Measurements from ENCODE around the gene PTPN13.

PTPN13 gene

GRCh38 chr4:86593688-86594558, at the start of gene PTPN13:
TSS of gene PTPN13 (plus strand) at chr4:86594315. CDS start at chr4:86635257, 40,942 bp downstream.
- peak; percentile 7 to 66 (median 38) for DNase-seq (ENCODE audit: low read depth in 4 of 4, low spot score in 1 of 4)

- DNase-seq (ENCODE audit: low read depth in 4 of 4, low spot score in 1 of 4) = no peak
Observed at GRCh38 chr4:86547140-86547539, 47.0 kb upstream of the PTPN13 start.

GRCh38 chr4:86549163-86549788, 44.8 kb upstream of the PTPN13 start:
- DNase-seq (ENCODE audit: low read depth in 4 of 4, low spot score in 1 of 4) = no peak

GRCh38 chr4:86551387-86551786, 42.7 kb upstream of the PTPN13 start:
- no peak for DNase-seq (ENCODE audit: low read depth in 4 of 4, low spot score in 1 of 4)

- no peak for DNase-seq (ENCODE audit: low read depth in 4 of 4, low spot score in 1 of 4)
Observed at GRCh38 chr4:86554646-86555045, 39.5 kb upstream of the PTPN13 start.

GRCh38 chr4:86556791-86557415, 37.2 kb upstream of the PTPN13 start:
- DNase-seq (ENCODE audit: low read depth in 4 of 4, low spot score in 1 of 4) = no peak

- no peak for DNase-seq (ENCODE audit: low read depth in 4 of 4, low spot score in 1 of 4)
Observed at GRCh38 chr4:86557526-86557925, 36.6 kb upstream of the PTPN13 start.

GRCh38 chr4:86558258-86558657, 35.9 kb upstream of the PTPN13 start:
- no peak for DNase-seq (ENCODE audit: low read depth in 4 of 4, low spot score in 1 of 4)

- DNase-seq (ENCODE audit: low read depth in 4 of 4, low spot score in 1 of 4) = no peak
Observed at GRCh38 chr4:86558797-86559196, 35.3 kb upstream of the PTPN13 start.

- no peak for DNase-seq (ENCODE audit: low read depth in 4 of 4, low spot score in 1 of 4)
Observed at GRCh38 chr4:86560447-86560846, 33.7 kb upstream of the PTPN13 start.

GRCh38 chr4:86561256-86561655, 32.9 kb upstream of the PTPN13 start:
- DNase-seq (ENCODE audit: low read depth in 4 of 4, low spot score in 1 of 4) = no peak

GRCh38 chr4:86563416-86563815, 30.7 kb upstream of the PTPN13 start:
- no peak for DNase-seq (ENCODE audit: low read depth in 4 of 4, low spot score in 1 of 4)

- no peak for DNase-seq (ENCODE audit: low read depth in 4 of 4, low spot score in 1 of 4)
Observed at GRCh38 chr4:86564795-86565194, 29.3 kb upstream of the PTPN13 start.

- no peak for DNase-seq (ENCODE audit: low read depth in 4 of 4, low spot score in 1 of 4)
Observed at GRCh38 chr4:86565651-86566050, 28.5 kb upstream of the PTPN13 start.

GRCh38 chr4:86569103-86569870, 24.8 kb upstream of the PTPN13 start:
- DNase-seq (ENCODE audit: low read depth in 4 of 4, low spot score in 1 of 4) = no peak

GRCh38 chr4:86579941-86580340, 14.2 kb upstream of the PTPN13 start:
- DNase-seq (ENCODE audit: low read depth in 4 of 4, low spot score in 1 of 4) = no peak

- no peak for DNase-seq (ENCODE audit: low read depth in 4 of 4, low spot score in 1 of 4)
Observed at GRCh38 chr4:86582410-86582809, 11.7 kb upstream of the PTPN13 start.

- no peak for DNase-seq (ENCODE audit: low read depth in 4 of 4, low spot score in 1 of 4)
Observed at GRCh38 chr4:86586160-86586572, 7.9 kb upstream of the PTPN13 start.

- DNase-seq (ENCODE audit: low read depth in 4 of 4, low spot score in 1 of 4) = no peak
Observed at GRCh38 chr4:86586626-86587380, 7.3 kb upstream of the PTPN13 start.

GRCh38 chr4:86587381-86588140, 6.6 kb upstream of the PTPN13 start:
- no peak for DNase-seq (ENCODE audit: low read depth in 4 of 4, low spot score in 1 of 4)

Data from stimulated activated CD4-positive, alpha-beta T cell treated with anti-CD3 and anti-CD28 coated beads, Interleukin-1b, Interleukin-23, amount 100 ng/mL, for 24 hours (primary cell).